Vagina (tissue), 2 donors: ENCODE results near the gene SH3D19.

Source experiments
- CTCF ChIP-seq, 3 experiments: fragments of 450-650 bp in 2 of 3; fragments of 200-600 bp in 1 of 3; sonication (generic) in 1 of 3; IDR thresholded peaks; one replicate each; pipeline ENCODE4 v1.5.1; 2017 to 2019; ENCODE audit warnings: antibody characterized with exemption in 3 of 3, mild to moderate bottlenecking in 2 of 3, moderate library complexity in 2 of 3
- POLR2A ChIP-seq, 2 donors: fragments of 450-650 bp; IDR thresholded peaks; one replicate each; pipeline ENCODE4 v1.6.1; 2017; ENCODE audit warnings: antibody characterized with exemption in 2 of 2, mild to moderate bottlenecking in 2 of 2, moderate library complexity in 2 of 2
- POLR2AphosphoS5 ChIP-seq, 2 donors: sonication (generic); formaldehyde crosslinking; IDR thresholded peaks; one replicate each; pipeline ENCODE4 v1.9.0; 2017; ENCODE audit warnings: antibody characterized with exemption in 2 of 2, mild to moderate bottlenecking in 2 of 2, low read depth in 1 of 2; ENCODE audit not compliant: insufficient read depth in 1 of 2

GRCh38 chr4:151175754-151176631 is 149.4 kb downstream of the SH3D19 start:
- TF ChIP-seq POLR2AphosphoS5 (IDR thresholded peaks at IDR 0.05; ENCODE audit: insufficient read depth in 1 of 2, low read depth in 1 of 2) (no peak), POLR2A (IDR thresholded peaks at IDR 0.05) (no peak), CTCF (IDR thresholded peaks at IDR 0.05) (no peak)
